HUES48 (cell line): ENCODE results near the gene MICAL3.

Experiments
- H3K27ac ChIP-seq: one replicate; pipeline ENCODE4 v1.7.0; 2013; ENCODE audit warnings: low read depth, low read length, inconsistent platforms
- H3K27me3 ChIP-seq: 2 replicates; pipeline ENCODE4 v1.6.1; 2013; ENCODE audit warnings: mild to moderate bottlenecking, low read length; ENCODE audit not compliant: control insufficient read depth, insufficient read depth
- H3K36me3 ChIP-seq: 2 replicates; pipeline ENCODE4 v1.6.1; 2013; ENCODE audit warnings: low read length; ENCODE audit not compliant: control insufficient read depth, insufficient read depth
- H3K4me1 ChIP-seq: 2 replicates; pipeline ENCODE4 v1.6.1; 2013; ENCODE audit warnings: mild to moderate bottlenecking, low read length; ENCODE audit not compliant: control insufficient read depth, insufficient read depth
- H3K4me3 ChIP-seq: 2 replicates; pipeline ENCODE4 v1.5.1; 2013; ENCODE audit warnings: mild to moderate bottlenecking, low read depth, low read length
- H3K9ac ChIP-seq: 2 replicates; pipeline ENCODE4 v1.6.1; 2013; ENCODE audit warnings: mild to moderate bottlenecking, low read depth, low read length, moderate library complexity
- H3K9me3 ChIP-seq: 2 replicates; pipeline ENCODE4 v1.6.1; 2013; ENCODE audit warnings: low read length; ENCODE audit not compliant: control insufficient read depth, insufficient read depth

Gene MICAL3

DNA sequence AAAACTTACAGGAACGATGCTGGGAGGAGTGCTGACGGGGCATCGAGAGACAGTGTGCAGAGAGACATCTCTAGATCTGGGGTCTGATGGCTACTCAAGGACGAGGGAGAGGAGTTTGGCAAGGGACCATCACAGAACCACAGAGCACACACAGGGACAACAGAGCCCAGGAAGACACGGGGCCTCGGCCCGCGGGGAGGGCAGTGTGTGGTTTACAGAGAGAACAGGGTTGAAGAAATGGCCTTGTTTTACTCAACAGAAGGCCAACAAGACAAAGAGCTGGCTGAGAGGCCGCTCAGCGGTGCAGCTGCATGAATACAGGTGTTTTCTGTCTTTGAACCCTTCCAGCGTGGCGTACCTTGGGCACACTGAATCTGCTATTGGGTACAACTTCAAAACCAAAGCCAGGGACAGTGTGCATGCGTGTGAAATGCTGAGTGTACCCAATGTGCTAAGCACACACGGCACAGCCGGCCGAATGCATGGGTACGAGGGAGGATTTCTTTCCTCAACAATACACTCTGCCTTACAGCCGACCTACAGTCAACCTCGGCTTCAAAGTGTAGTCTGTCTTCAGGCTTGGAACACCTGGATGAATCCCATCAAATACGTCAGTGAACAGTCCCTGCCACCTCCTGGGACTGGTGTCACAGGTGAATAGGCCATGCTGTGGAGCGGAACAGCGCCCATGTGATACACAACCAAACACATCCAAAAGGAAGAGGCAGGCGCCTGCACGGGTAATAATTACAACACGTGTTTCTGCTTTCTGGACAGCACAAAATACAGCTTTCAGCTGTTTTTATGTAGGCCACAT, 229.4 kb downstream of the MICAL3 start:
- Histone ChIP-seq H3K27ac (no peak overlapping the region), H3K9ac (no peak overlapping the region), H3K27me3 (no peaks in the 10 kb centered on the region), H3K9me3 (no peaks in the 10 kb centered on the region), H3K4me1 (no peaks in the 10 kb centered on the region), H3K4me3 (no peak overlapping the region), H3K36me3 (peaks cover 3% of the 10 kb centered on the region; the same call in 1 of the 2 replicates)

- Histone ChIP-seq H3K36me3 (peaks cover 7% of the 10 kb centered on the region; the same call in 1 of the 2 replicates), H3K9ac (no peak overlapping the region), H3K27me3 (no peaks in the 10 kb centered on the region), H3K4me3 (no peak overlapping the region), H3K4me1 (no peaks in the 10 kb centered on the region), H3K9me3 (no peaks in the 10 kb centered on the region), H3K27ac (no peak overlapping the region)
Observed at GRCh38 chr22:17792854-17793434, 231.4 kb downstream of the MICAL3 start.

DNA sequence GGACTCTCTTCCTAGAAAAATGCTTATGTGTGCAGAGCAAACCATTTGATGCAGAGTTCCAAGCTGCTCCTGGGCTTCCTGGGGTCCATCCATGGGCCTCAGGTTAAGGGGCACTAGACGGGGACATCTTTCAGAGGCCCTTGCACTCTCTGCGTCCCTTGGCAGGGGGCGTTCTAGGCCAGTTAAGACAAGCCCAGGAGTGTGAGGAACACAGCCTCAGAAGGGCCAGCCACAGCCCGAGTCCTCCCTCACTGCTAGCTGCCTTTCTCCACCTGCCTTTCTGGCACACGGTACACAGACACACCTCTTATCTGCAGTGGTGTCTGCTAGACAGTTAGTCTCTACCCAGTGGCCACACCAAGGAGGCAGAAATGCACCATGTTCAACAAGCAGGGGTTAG, 232.1 kb downstream of the MICAL3 start:
- Histone ChIP-seq H3K4me1 (no peaks in the 10 kb centered on the region), H3K36me3 (peaks cover 7% of the 10 kb centered on the region; the same call in 1 of the 2 replicates), H3K4me3 (no peak overlapping the region), H3K27ac (no peak overlapping the region), H3K27me3 (no peaks in the 10 kb centered on the region), H3K9ac (no peak overlapping the region), H3K9me3 (no peaks in the 10 kb centered on the region)

- Histone ChIP-seq H3K9me3 (no peaks in the 10 kb centered on the region), H3K36me3 (peaks cover 7% of the 10 kb centered on the region; the same call in 1 of the 2 replicates), H3K9ac (no peak overlapping the region), H3K27me3 (no peaks in the 10 kb centered on the region), H3K4me3 (no peak overlapping the region), H3K27ac (no peak overlapping the region), H3K4me1 (no peaks in the 10 kb centered on the region)
Observed at GRCh38 chr22:17791196-17791595, 233.2 kb downstream of the MICAL3 start.

GRCh38 chr22:17789379-17790200, 234.8 kb downstream of the MICAL3 start:
- Histone ChIP-seq H3K4me3 (no peak overlapping the region), H3K4me1 (no peaks in the 10 kb centered on the region), H3K27me3 (no peaks in the 10 kb centered on the region), H3K9ac (no peak overlapping the region), H3K27ac (no peak overlapping the region), H3K36me3 (peaks cover 7% of the 10 kb centered on the region; the same call in 1 of the 2 replicates), H3K9me3 (no peaks in the 10 kb centered on the region)

GRCh38 chr22:17788528-17789378, 235.6 kb downstream of the MICAL3 start:
- Histone ChIP-seq H3K27ac (no peak overlapping the region), H3K36me3 (peaks cover 7% of the 10 kb centered on the region; the same call in 1 of the 2 replicates), H3K9ac (no peak overlapping the region), H3K4me3 (no peak overlapping the region), H3K27me3 (no peaks in the 10 kb centered on the region), H3K9me3 (no peaks in the 10 kb centered on the region), H3K4me1 (no peaks in the 10 kb centered on the region)

- H3K27ac ChIP-seq = no peak overlapping the region
- peaks cover 7% of the 10 kb centered on the region; the same call in 1 of the 2 replicates for H3K36me3 ChIP-seq
- no peak overlapping the region for H3K9ac ChIP-seq
- H3K9me3 ChIP-seq = no peaks in the 10 kb centered on the region
- no peaks in the 10 kb centered on the region for H3K27me3 ChIP-seq
- H3K4me3 ChIP-seq = no peak overlapping the region
- H3K4me1 ChIP-seq = no peaks in the 10 kb centered on the region
Observed at GRCh38 chr22:17787716-17788330, 236.5 kb downstream of the MICAL3 start.

DNA sequence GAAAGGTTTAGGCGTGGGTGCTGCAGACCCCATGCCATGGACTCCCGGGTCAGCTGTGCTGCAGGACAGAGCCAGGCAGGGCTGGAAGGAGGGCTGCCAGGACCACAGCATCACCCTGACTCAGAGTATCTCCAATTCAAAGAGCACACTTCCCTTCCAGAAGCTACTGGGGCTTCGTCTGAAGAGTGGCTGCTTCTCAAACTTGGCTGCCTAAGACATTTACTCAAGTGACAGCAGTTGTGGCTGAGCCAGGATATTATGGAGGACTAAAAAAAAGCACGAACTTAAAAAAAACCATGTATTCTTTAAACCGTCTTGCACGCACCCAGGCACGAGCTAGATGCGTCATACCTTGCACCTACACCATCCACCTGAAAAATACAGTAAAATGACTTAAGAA, 237.1 kb downstream of the MICAL3 start:
- Histone ChIP-seq H3K9ac (no peak overlapping the region), H3K27ac (no peak overlapping the region)

GRCh38 chr22:17786435-17787161, 237.8 kb downstream of the MICAL3 start:
- Histone ChIP-seq H3K4me1 (no peaks in the 10 kb centered on the region), H3K27me3 (no peaks in the 10 kb centered on the region), H3K4me3 (no peak overlapping the region), H3K27ac (peak overlapping the region; percentile 47), H3K9ac (no peak overlapping the region), H3K9me3 (no peaks in the 10 kb centered on the region), H3K36me3 (peaks cover 7% of the 10 kb centered on the region; the same call in 1 of the 2 replicates)

More for the DNA sequence above, 237.1 kb downstream of the MICAL3 start:
- H3K36me3 ChIP-seq = peaks cover 7% of the 10 kb centered on the region; the same call in 1 of the 2 replicates
- H3K9me3 ChIP-seq = no peaks in the 10 kb centered on the region
- no peaks in the 10 kb centered on the region for H3K4me1 ChIP-seq
- H3K27me3 ChIP-seq = no peaks in the 10 kb centered on the region
- H3K4me3 ChIP-seq = no peak overlapping the region
